Stimulated activated CD4-positive, alpha-beta T cell treated with anti-CD3 and anti-CD28 coated beads, Interleukin-1b, Interleukin-23, amount 100 ng/mL, for 4 hours (primary cell): ENCODE measurements around the gene CNKSR3.

ENCODE experiments used
- DNase-seq, 2 donors: peaks; one replicate each; pipeline ENCODE4 v3.0.0-alpha.2; 2020; ENCODE audit warnings: low read depth in 2 of 2

The CNKSR3 gene

GRCh38 chr6:154457046-154457713, 53.3 kb downstream of the CNKSR3 start:
- no peak for DNase-seq

GRCh38 chr6:154453329-154453728, 57.2 kb downstream of the CNKSR3 start:
- DNase-seq, result no peak

- no peak for DNase-seq
Observed at GRCh38 chr6:154450498-154450897, 60.0 kb downstream of the CNKSR3 start.

GRCh38 chr6:154448448-154449096, 61.9 kb downstream of the CNKSR3 start:
- DNase-seq, result no peak

GRCh38 chr6:154447954-154448353, 62.5 kb downstream of the CNKSR3 start:
- no peak for DNase-seq

GRCh38 chr6:154446984-154447383, 63.5 kb downstream of the CNKSR3 start:
- no peak for DNase-seq

GRCh38 chr6:154445417-154445816, 65.1 kb downstream of the CNKSR3 start:
- DNase-seq, result no peak

GRCh38 chr6:154441995-154442310, 68.5 kb downstream of the CNKSR3 start:
- no peak for DNase-seq

- no peak for DNase-seq
Observed at GRCh38 chr6:154440422-154441043, 70.0 kb downstream of the CNKSR3 start.

GRCh38 chr6:154440022-154440421, 70.5 kb downstream of the CNKSR3 start:
- DNase-seq, result no peak

GRCh38 chr6:154438882-154439415, 71.5 kb downstream of the CNKSR3 start:
- DNase-seq, result no peak

- no peak for DNase-seq
Observed at GRCh38 chr6:154435400-154435945, 75.0 kb downstream of the CNKSR3 start.

- DNase-seq, result no peak
Observed at GRCh38 chr6:154434662-154435061, 75.8 kb downstream of the CNKSR3 start.

GRCh38 chr6:154433477-154434241, 76.8 kb downstream of the CNKSR3 start:
- no peak for DNase-seq

- DNase-seq, result no peak
Observed at GRCh38 chr6:154432533-154433476, 77.7 kb downstream of the CNKSR3 start.

GRCh38 chr6:154430481-154430919, 80.0 kb downstream of the CNKSR3 start:
- DNase-seq, result no peak

GRCh38 chr6:154429711-154430110, 80.8 kb downstream of the CNKSR3 start:
- no peak for DNase-seq

GRCh38 chr6:154428897-154429296, 81.6 kb downstream of the CNKSR3 start:
- no peak for DNase-seq

- DNase-seq, result no peak
Observed at GRCh38 chr6:154427446-154427845, 83.0 kb downstream of the CNKSR3 start.

GRCh38 chr6:154426997-154427396, 83.5 kb downstream of the CNKSR3 start:
- no peak for DNase-seq

- DNase-seq, result no peak
Observed at GRCh38 chr6:154425034-154425433, 85.5 kb downstream of the CNKSR3 start.
